HEK293T (cell line): ENCODE data around the gene ARHGEF28.

Experiments
- ARNT ChIP-seq: fragments of 450-650 bp; IDR thresholded peaks from 2 replicates; pipeline ENCODE4 v1.6.1; 2017; ENCODE audit warnings: mild to moderate bottlenecking
- BHLHE40 ChIP-seq: fragments of 450-650 bp; IDR thresholded peaks from 2 replicates; pipeline ENCODE4 v1.6.1; 2016; ENCODE audit warnings: mild to moderate bottlenecking, moderate library complexity, borderline replicate concordance
- CTBP1 ChIP-seq: fragments of 450-650 bp; IDR thresholded peaks from 2 replicates; pipeline ENCODE4 v1.6.1; 2016; ENCODE audit warnings: borderline replicate concordance
- FOXA1 ChIP-seq: fragments of 450-650 bp; IDR thresholded peaks from 2 replicates; pipeline ENCODE4 v1.6.1; 2016; ENCODE audit warnings: mild to moderate bottlenecking
- LEF1 ChIP-seq: fragments of 450-650 bp; IDR thresholded peaks from 2 replicates; pipeline ENCODE4 v1.6.1; 2017; ENCODE audit warnings: mild to moderate bottlenecking, borderline replicate concordance
- SP1 ChIP-seq: fragments of 450-650 bp; IDR thresholded peaks from 2 replicates; pipeline ENCODE4 v1.6.1; 2017
- SUZ12 ChIP-seq: fragments of 450-650 bp; IDR thresholded peaks from 2 replicates; pipeline ENCODE4 v1.6.1; 2016; ENCODE audit warnings: mild to moderate bottlenecking
- ZNF384 ChIP-seq: fragments of 450-650 bp; IDR thresholded peaks from 2 replicates; pipeline ENCODE4 v1.6.1; 2016

DNA sequence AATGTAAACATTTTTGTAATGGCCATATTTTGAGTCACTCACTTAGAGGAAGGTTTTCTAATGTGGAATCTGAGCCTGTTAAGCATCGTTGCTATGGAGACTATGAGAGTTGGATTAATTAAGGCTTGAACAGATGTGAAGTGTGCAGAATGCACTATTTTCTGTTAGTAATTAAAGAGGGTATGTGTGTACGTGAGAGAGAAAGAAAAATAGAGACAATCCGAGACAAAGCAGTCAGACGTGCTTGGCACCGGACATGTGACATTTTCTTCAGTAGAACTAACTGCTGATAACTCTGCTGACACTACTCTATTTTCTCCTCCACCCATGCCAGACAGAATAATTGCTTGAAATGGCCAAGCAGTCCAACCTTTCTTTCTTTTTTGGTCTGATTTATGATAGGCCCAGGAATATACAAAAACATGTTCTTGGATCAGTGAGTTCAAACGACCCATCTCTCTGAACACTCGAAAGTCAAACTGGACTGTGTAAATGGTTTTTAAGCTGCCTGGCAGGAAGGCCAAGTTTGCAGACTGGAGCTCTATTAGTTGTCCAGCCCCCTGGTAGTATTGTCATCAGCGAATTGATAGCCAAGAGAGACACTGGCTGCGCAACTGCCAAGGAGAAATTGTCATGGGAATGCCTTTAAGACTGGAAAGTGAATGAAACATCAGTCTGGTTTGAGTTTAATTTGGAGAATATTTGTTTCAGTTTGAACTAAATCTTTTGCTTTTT is 322.1 kb downstream of the ARHGEF28 start:
- TF ChIP-seq SP1, result no peak
- no peak for TF ChIP-seq SUZ12
- TF ChIP-seq FOXA1, result no peak
- no peak for TF ChIP-seq ARNT
- no peak for TF ChIP-seq BHLHE40
- TF ChIP-seq CTBP1, result no peak
- TF ChIP-seq LEF1, result no peak
- no peak for TF ChIP-seq ZNF384
